ENCODE data around the gene LHFPL6. TPM values are rescaled to one million over a fixed set of nuclear protein-coding genes. Genes with fewer than 3 reads are reported as not detected.

The LHFPL6 gene
- total and polyA plus RNA-seq, 2 experiments from 2014 or later: 7.8 to 9.5 TPM

- TF ChIP-seq ZNF462 (CRISPR knock-in tag; IDR thresholded peaks at IDR 0.05) (no peak), ZNF331 (CRISPR knock-in tag; IDR thresholded peaks at IDR 0.05; ENCODE audit: low read depth) (no peak), JUNB (IDR thresholded peaks at IDR 0.05; ENCODE audit: unreplicated experiment) (no peak)
Measured at GRCh38 chr13:39327172-39327479, 275.9 kb downstream of the LHFPL6 start (continued).

- no peaks in the 10 kb centered on the region for H3K27me3 ChIP-seq (ENCODE audit: insufficient read depth)
- ATAC-seq (no peak), DNase-seq (ENCODE audit: low spot score) (no peak)
- H3K27ac ChIP-seq (ENCODE audit: low read depth): no peak overlapping the region
- peaks cover 15% of the 10 kb centered on the region for H3K4me1 ChIP-seq (ENCODE audit: insufficient read depth)
- no peak overlapping the region for H3K4me3 Mint-ChIP-seq
- no peak overlapping the region for H2AFZ ChIP-seq
- peaks cover 20% of the 10 kb centered on the region for H3K4me1 Mint-ChIP-seq
- H3K27me3 Mint-ChIP-seq (ENCODE audit: insufficient read depth, low read depth, poor library complexity): peaks cover 1% of the 10 kb centered on the region
- no peaks in the 10 kb centered on the region for H4K20me1 ChIP-seq (replicated peaks; ENCODE audit: insufficient read depth)
- H3K79me2 ChIP-seq (replicated peaks; ENCODE audit: insufficient read depth): no peaks in the 10 kb centered on the region
- peaks cover 7% of the 10 kb centered on the region; the same call in 1 of the 2 replicates for H3K9me2 ChIP-seq (ENCODE audit: insufficient read depth)
- H3K4me2 ChIP-seq: no peak overlapping the region
- H3F3A ChIP-seq (replicated peaks; ENCODE audit: low read depth): no peaks in the 10 kb centered on the region
- H3K27ac Mint-ChIP-seq: no peak overlapping the region
- no peak overlapping the region for H3K4me3 ChIP-seq
- peaks cover 11% of the 10 kb centered on the region for H3K36me3 Mint-ChIP-seq (ENCODE audit: low read depth)
- no peaks in the 10 kb centered on the region for H3K36me3 ChIP-seq (ENCODE audit: insufficient read depth)
- H3K9me3 Mint-ChIP-seq: peaks cover 15% of the 10 kb centered on the region; the same call in 2 of the 3 replicates
- TF ChIP-seq EZH2phosphoT487 (IDR thresholded peaks at IDR 0.05; ENCODE audit: unreplicated experiment) (no peak), CTCF (conservative IDR thresholded peaks at IDR 0.05; ENCODE audit: low read depth in 2 of 2) (no peak), STAT1 (IDR thresholded peaks at IDR 0.05; ENCODE audit: unreplicated experiment) (no peak), JUNB (IDR thresholded peaks at IDR 0.05; ENCODE audit: unreplicated experiment) (no peak), NANOG (IDR thresholded peaks at IDR 0.05; ENCODE audit: borderline replicate concordance) (no peak), ZNF462 (CRISPR knock-in tag; IDR thresholded peaks at IDR 0.05) (no peak)
Measured at GRCh38 chr13:39326469-39327171, 276.4 kb downstream of the LHFPL6 start.

All from GM23338 (cell line).